ENCODE measurements around the gene NCK1.

DNA sequence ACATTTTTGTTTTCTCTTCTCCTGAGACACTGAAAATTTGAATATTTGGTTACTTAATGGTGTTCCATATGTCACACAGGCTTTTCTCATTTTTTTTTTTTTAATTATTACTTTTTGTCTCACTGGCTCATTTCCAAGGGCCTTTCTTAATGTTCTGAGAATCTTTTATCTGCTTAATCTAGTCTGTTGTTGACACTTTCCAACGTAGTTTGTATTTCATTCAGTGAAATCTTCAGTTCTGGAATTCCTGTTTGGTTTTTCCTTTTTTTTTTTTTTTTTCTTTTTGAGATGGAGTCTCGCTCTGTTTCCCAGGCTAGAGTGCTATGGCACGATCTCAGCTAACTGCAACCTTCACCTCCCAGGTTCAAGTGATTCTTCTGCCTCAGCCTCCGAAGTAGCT, 42.7 kb downstream of the NCK1 start:
- TF ChIP-seq TAF1 (IDR thresholded peaks at IDR 0.05; ENCODE audit: borderline replicate concordance, insufficient read depth, low read length) = no peak
- no peak for TF ChIP-seq POLR2AphosphoS5 (IDR thresholded peaks at IDR 0.05; ENCODE audit: low read depth, low read length)
- TF ChIP-seq SIN3A (IDR thresholded peaks at IDR 0.05; ENCODE audit: borderline replicate concordance, insufficient read depth, low read length) = no peak
